SH-SY5Y (cell line): Measurements from ENCODE around the gene CLIC6.

Experiments
- GATA2 ChIP-seq: IDR thresholded peaks from 2 replicates; pipeline ENCODE4 v1.6.1; 2011; ENCODE audit warnings: mild to moderate bottlenecking, low read depth, low read length
- GATA3 ChIP-seq: IDR thresholded peaks from 2 replicates; pipeline ENCODE4 v1.6.1; 2011; ENCODE audit warnings: low read depth, mild to moderate bottlenecking, low read length, moderate library complexity

Gene CLIC6

DNA sequence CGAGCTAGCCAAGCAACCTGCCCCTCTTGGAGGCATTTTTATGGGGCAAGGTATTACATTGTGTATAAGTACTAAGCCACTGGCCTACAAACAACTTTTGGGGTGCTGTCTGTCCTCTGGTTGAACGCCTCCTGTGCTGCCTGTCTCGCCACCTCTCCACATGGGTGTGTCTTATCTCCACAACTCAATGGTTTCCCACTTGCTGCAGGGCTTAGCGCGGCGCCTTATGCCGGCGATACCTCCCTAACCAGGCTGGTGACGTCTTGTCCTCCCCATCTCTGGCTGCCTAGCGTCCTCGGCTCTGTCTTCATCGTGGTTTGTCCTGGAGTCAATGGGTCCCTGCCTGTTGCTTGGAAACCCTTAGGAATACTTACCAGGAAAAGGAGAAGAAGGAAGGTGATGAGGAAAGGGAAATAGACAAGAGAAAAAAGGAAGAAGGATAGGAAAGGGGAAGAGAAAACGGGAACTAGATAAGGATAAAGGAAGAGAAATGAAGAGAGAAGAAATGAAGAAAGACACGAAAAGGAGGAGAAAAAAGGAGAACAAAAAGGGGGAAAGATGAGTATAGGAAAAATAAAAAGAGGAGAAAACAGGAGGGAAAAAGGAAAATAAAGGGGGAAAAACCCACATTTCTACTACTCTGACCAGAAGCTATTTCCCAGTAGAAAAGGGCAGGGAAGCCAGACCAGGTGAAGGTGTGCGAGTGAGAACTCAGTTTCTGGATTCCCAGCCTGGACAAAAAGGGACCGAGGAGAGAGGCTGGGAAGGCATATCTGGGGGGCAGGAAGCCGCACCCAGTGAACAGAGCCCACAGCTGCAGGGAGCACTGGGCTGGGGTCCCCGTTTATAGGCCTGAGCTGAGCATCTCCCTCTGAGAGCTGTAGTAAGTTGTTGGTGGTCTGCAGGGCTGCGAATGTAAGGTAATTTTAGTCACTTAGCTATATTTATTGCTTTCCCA lies 86.2 kb downstream of the CLIC6 start:
- TF ChIP-seq GATA3 (no peak), GATA2 (no peak)

DNA sequence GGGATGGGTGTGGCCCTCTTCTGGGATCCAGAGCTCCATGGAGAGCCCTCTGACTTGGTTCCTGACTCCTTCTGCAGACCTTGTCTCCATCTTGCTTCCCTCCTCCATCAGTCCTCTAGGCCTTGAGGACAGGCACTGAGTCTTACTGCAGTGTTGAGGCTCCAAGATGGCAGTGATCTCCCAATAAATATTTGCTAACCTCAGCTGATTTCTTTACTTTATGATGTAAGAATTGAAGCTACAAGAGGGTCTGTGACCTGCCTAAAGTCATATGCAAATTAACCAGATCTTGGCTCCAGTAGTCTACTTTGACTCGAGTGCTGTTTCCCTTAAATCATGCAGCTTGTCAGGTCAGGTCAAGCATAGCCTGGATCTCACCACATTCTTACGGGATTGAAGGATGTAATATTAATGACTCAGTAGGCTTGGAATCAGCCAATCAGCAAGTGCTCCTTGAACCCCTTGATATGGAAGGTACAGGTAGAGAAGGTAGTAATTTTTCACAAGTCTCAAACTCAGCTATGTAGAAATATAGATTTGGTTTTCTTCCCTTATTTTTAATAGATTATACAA lies 93.0 kb downstream of the CLIC6 start:
- TF ChIP-seq GATA2 (no peak), GATA3 (no peak)

DNA sequence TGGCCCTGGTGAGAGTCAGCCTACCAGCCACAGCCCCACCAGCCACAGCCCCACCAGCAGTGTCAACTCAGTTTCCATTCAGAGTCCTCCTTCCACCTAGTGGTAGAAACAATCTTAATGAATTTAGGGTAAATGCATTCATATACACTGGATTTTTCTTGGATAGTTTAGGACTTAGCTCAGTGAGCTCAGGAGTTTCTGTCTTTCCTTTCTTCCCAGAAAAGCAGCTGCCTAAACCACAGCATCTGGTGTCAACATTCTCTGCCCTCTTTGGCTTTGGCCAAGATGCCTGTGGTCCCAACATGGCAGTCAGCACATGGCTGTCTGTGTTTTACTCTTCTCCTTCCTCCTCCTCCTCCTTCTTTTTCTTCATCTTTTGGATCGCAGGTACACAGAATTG lies 94.0 kb downstream of the CLIC6 start:
- no peak for TF ChIP-seq GATA2
- no peak for TF ChIP-seq GATA3

DNA sequence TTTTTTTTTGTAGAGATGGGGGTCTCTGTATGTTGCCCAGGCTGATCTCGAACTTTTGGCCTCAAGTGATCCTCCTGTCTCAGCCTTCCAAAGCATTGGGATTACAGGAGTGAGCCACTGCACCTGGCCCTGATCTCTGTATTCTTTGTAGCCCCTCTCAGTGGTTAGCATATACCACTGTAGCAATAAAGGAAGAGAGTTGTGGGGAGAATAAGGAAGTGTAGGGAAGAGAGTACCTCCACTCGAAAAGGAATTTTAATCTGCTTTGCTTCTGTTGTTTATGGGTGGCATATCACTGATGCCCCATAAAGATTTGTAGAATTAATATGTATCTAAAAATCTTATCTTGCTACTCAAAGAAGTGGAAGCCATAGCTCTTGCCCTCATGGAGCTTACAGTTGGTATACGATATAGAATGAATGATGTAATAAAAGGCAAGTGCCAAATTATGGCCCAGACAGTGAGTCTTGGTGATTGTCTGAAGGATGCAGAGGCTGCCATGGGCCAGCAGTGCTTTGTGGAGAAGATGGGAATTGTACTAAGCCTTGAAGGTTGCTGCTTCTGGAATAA lies 96.0 kb downstream of the CLIC6 start:
- TF ChIP-seq GATA2 (no peak), GATA3 (no peak)

DNA sequence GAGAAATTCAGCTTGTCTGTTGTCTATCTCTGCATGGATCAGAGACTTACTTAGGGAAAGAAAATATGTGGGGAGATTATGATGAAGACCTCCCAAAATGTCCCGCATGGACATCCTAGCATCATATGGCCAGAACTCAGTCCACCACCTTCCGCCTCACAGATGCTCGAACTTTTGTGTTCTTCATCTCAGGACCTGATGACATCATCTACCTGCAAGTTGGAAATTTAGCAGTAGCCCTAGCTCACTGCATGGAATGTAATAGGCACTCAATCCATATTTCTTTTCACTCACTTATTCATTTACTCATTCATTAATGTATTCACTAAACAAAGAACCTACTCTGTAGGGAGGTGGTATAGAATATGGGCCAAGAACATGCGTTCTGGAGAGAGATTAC lies 96.8 kb downstream of the CLIC6 start:
- TF ChIP-seq GATA2 (no peak), GATA3 (no peak)

DNA sequence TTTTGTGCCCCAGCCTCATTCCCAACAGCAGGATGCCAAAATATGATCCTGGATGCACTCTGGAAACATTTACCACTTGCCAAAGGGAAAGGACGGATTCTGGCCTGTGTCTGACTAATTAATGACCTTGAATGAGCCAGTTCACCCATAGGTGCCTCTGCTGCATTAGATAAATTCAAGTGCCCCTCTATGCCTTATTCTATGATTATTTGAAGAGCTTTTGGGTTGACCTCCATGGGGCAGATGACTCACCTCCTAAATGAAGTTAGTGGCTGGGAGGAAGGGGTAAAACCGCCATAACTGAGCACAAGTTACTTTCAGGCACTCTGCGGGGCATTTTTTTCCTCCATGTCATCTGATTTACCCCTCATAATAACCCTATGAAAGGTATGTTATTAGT lies 98.1 kb downstream of the CLIC6 start:
- TF ChIP-seq GATA3 (no peak), GATA2 (no peak)
